Activated naive CD4-positive, alpha-beta T cell treated with anti-CD3 and anti-CD28 coated beads for 36 hours (primary cell): ENCODE measurements around the gene CPE. TPM values are rescaled to one million over a fixed set of nuclear protein-coding genes. Genes with fewer than 3 reads are reported as not detected.

Experiments used
- microRNA-seq: library from miRNA; unstranded; fragments of <30 nt; microRNA quantifications from one replicate; pipeline ENCODE4 v1.2.0, GENCODE V29; 2022; ENCODE audit warnings: borderline microRNAs expressed, borderline replicate concordance
- total RNA-seq, 2 experiments: library from RNA; stranded (reverse); gene quantifications; one replicate each; pipeline ENCODE4 v1.2.3, GENCODE V29; 2021

CPE gene
- total RNA-seq, 2 experiments from 2014 or later: 0.10 TPM; not detected in 1

Small RNAs within 50 kb of the gene (microRNA-seq; reads per million reads assigned to microRNA genes)
- gene MIR578: not detected

Other genes starting within 250 kb of the CPE start
- 10 to 100 TPM; 36.8 to 39.2 TPM for gene KLHL2, start 171.4 kb upstream of the CPE start, total RNA-seq
- gene MSMO1, start 51.3 kb upstream of the CPE start, total RNA-seq: 10 to 100 TPM; 61.2 to 72.1 TPM